Activated CD4-positive, alpha-beta T cell treated with anti-CD3 and anti-CD28 coated beads, Interleukin-2, amount 10 ng/mL, durations not matched to agents 7 days and 5 days (primary cell): Measurements from ENCODE around the gene ARID3A. TPM values are rescaled to one million over a fixed set of nuclear protein-coding genes. Genes with fewer than 3 reads are reported as not detected.
A peak's percentile ranks its signal among the peaks of the same experiment; 100 is the strongest.

Experiments
- CTCF ChIA-PET: fragments of 350-600 bp; sonication (Branson Sonifier 250); formaldehyde crosslinking; loops from one replicate; lab custom pipeline; 2021; ENCODE audit warnings: antibody characterized with exemption; lab: Charles Lee
- POLR2A ChIA-PET: fragments of 350-600 bp; sonication (Branson Sonifier 250); formaldehyde crosslinking; loops from one replicate; lab custom pipeline; 2021; ENCODE audit warnings: antibody characterized with exemption; lab: Charles Lee
- DNase-seq: peaks from one replicate; pipeline ENCODE4 v3.0.0-alpha.2; 2020
- H3K27ac Mint-ChIP-seq: one replicate; pipeline ENCODE4 v1.8.0; 2021; ENCODE audit warnings: mild to moderate bottlenecking, moderate library complexity, mixed read lengths
- H3K27me3 Mint-ChIP-seq: one replicate; pipeline ENCODE4 v1.8.0; 2021; ENCODE audit warnings: mixed read lengths
- H3K36me3 Mint-ChIP-seq: one replicate; pipeline ENCODE4 v1.8.0; 2021; ENCODE audit warnings: low read depth, mixed read lengths
- H3K4me1 Mint-ChIP-seq: one replicate; pipeline ENCODE4 v1.8.0; 2021; ENCODE audit warnings: mixed read lengths
- H3K4me3 Mint-ChIP-seq: one replicate; pipeline ENCODE4 v1.8.0; 2021; ENCODE audit warnings: mild to moderate bottlenecking, moderate library complexity, mixed read lengths
- H3K9me3 Mint-ChIP-seq: one replicate; pipeline ENCODE4 v1.8.0; 2021; ENCODE audit warnings: mixed read lengths
- total RNA-seq, 2 experiments: library from RNA; stranded (reverse); gene quantifications; one replicate each; pipeline ENCODE4 v1.2.3, GENCODE V29; 2021

The ARID3A gene
- total RNA-seq, 2 experiments from 2014 or later: 25.8 to 28.4 TPM

- no peaks in the 10 kb centered on the region for H3K27me3 Mint-ChIP-seq
Measured at GRCh38 chr19:940591-941291, 14.9 kb downstream of the ARID3A start.

GRCh38 chr19:941292-942132 is 15.7 kb downstream of the ARID3A start:
- peak overlapping the region; percentile 54 for H3K27ac Mint-ChIP-seq
- no peaks in the 10 kb centered on the region for H3K27me3 Mint-ChIP-seq
- peaks cover 3% of the 10 kb centered on the region for H3K9me3 Mint-ChIP-seq
- peak overlapping the region; percentile 69 for H3K4me3 Mint-ChIP-seq
- H3K36me3 Mint-ChIP-seq: peaks cover 17% of the 10 kb centered on the region
- H3K4me1 Mint-ChIP-seq: peaks cover 35% of the 10 kb centered on the region
- ChIA-PET POLR2A (no interaction called here), CTCF (no interaction called here)
- DNase-seq: no peak

More at GRCh38 chr19:940591-941291, 14.9 kb downstream of the ARID3A start:
- Mint-ChIP-seq H3K9me3 (peaks cover 3% of the 10 kb centered on the region), H3K36me3 (peaks cover 17% of the 10 kb centered on the region), H3K4me3 (peak overlapping the region; percentile 69), H3K27ac (peak overlapping the region; percentile 76), H3K4me1 (peaks cover 35% of the 10 kb centered on the region)
- ChIA-PET CTCF (interaction anchor here (1.4 kb wide), 1 partner anchor 300 kb away, joined by 3 read pairs; no protein-coding TSS in a partner anchor), POLR2A (no interaction called here)
- peak; percentile 63 for DNase-seq

- no peak overlapping the region for H3K4me3 Mint-ChIP-seq
- peaks cover 3% of the 10 kb centered on the region for H3K9me3 Mint-ChIP-seq
- POLR2A ChIA-PET: no interaction called here
- no peak overlapping the region for H3K27ac Mint-ChIP-seq
- CTCF ChIA-PET: no interaction called here
- H3K27me3 Mint-ChIP-seq: no peaks in the 10 kb centered on the region
- peaks cover 30% of the 10 kb centered on the region for H3K4me1 Mint-ChIP-seq
- peaks cover 14% of the 10 kb centered on the region for H3K36me3 Mint-ChIP-seq
- no peak for DNase-seq
Measured at GRCh38 chr19:942133-942645, 16.4 kb downstream of the ARID3A start.

- H3K36me3 Mint-ChIP-seq: peaks cover 8% of the 10 kb centered on the region
- H3K4me1 Mint-ChIP-seq: peaks cover 19% of the 10 kb centered on the region
- ChIA-PET CTCF (no interaction called here), POLR2A (no interaction called here)
- no peak for DNase-seq
- no peaks in the 10 kb centered on the region for H3K9me3 Mint-ChIP-seq
- H3K27me3 Mint-ChIP-seq: no peaks in the 10 kb centered on the region
- no peak overlapping the region for H3K27ac Mint-ChIP-seq
- H3K4me3 Mint-ChIP-seq: no peak overlapping the region
Measured at GRCh38 chr19:943551-944170, 17.8 kb downstream of the ARID3A start.

- DNase-seq: no peak
- Mint-ChIP-seq H3K4me3 (no peak overlapping the region), H3K36me3 (peaks cover 8% of the 10 kb centered on the region), H3K27me3 (no peaks in the 10 kb centered on the region), H3K27ac (no peak overlapping the region), H3K4me1 (peaks cover 19% of the 10 kb centered on the region), H3K9me3 (no peaks in the 10 kb centered on the region)
- CTCF ChIA-PET: interaction anchor here (1.3 kb wide), 1 partner anchor 11 kb away, joined by 3 read pairs; no protein-coding TSS in a partner anchor
- POLR2A ChIA-PET: no interaction called here
Measured at GRCh38 chr19:944171-944567, 18.3 kb downstream of the ARID3A start.

GRCh38 chr19:944663-945241 is 18.9 kb downstream of the ARID3A start:
- Mint-ChIP-seq H3K4me1 (peaks cover 14% of the 10 kb centered on the region), H3K27me3 (no peaks in the 10 kb centered on the region), H3K4me3 (no peak overlapping the region), H3K9me3 (no peaks in the 10 kb centered on the region), H3K27ac (no peak overlapping the region), H3K36me3 (peaks cover 3% of the 10 kb centered on the region)
- CTCF ChIA-PET: interaction anchor here (1.3 kb wide), 1 partner anchor 11 kb away, joined by 3 read pairs; no protein-coding TSS in a partner anchor
- POLR2A ChIA-PET: no interaction called here
- DNase-seq: no peak

- H3K4me3 Mint-ChIP-seq: no peak overlapping the region
- no peak overlapping the region for H3K27ac Mint-ChIP-seq
- H3K9me3 Mint-ChIP-seq: no peaks in the 10 kb centered on the region
- POLR2A ChIA-PET: no interaction called here
- peaks cover 3% of the 10 kb centered on the region for H3K36me3 Mint-ChIP-seq
- H3K27me3 Mint-ChIP-seq: no peaks in the 10 kb centered on the region
- CTCF ChIA-PET: interaction anchor here (1.3 kb wide), 1 partner anchor 12 kb away, joined by 3 read pairs; no protein-coding TSS in a partner anchor
- no peak for DNase-seq
- H3K4me1 Mint-ChIP-seq: peaks cover 10% of the 10 kb centered on the region
Measured at GRCh38 chr19:945401-946252, 19.8 kb downstream of the ARID3A start.

GRCh38 chr19:947090-947706 is 21.4 kb downstream of the ARID3A start:
- Mint-ChIP-seq H3K9me3 (no peaks in the 10 kb centered on the region), H3K4me1 (peaks cover 7% of the 10 kb centered on the region), H3K27ac (no peak overlapping the region), H3K4me3 (no peak overlapping the region), H3K27me3 (no peaks in the 10 kb centered on the region), H3K36me3 (no peaks in the 10 kb centered on the region)
- ChIA-PET POLR2A (no interaction called here), CTCF (interaction anchor here (1.3 kb wide), 1 partner anchor 37 kb away, joined by 3 read pairs; the partner anchor contains the start of gene WDR18)
- no peak for DNase-seq

- no peaks in the 10 kb centered on the region for H3K27me3 Mint-ChIP-seq
- CTCF ChIA-PET: interaction anchor here (1.3 kb wide), 1 partner anchor 36 kb away, joined by 3 read pairs; the partner anchor contains the start of gene WDR18
- no peak overlapping the region for H3K27ac Mint-ChIP-seq
- no peak overlapping the region for H3K4me3 Mint-ChIP-seq
- no peaks in the 10 kb centered on the region for H3K9me3 Mint-ChIP-seq
- H3K4me1 Mint-ChIP-seq: peaks cover 10% of the 10 kb centered on the region
- no peaks in the 10 kb centered on the region for H3K36me3 Mint-ChIP-seq
- no peak for DNase-seq
- POLR2A ChIA-PET: no interaction called here
Measured at GRCh38 chr19:947707-948539, 22.1 kb downstream of the ARID3A start.

- ChIA-PET POLR2A (no interaction called here), CTCF (no interaction called here)
- no peak for DNase-seq
- no peaks in the 10 kb centered on the region for H3K27me3 Mint-ChIP-seq
- H3K36me3 Mint-ChIP-seq: no peaks in the 10 kb centered on the region
- no peak overlapping the region for H3K4me3 Mint-ChIP-seq
- H3K9me3 Mint-ChIP-seq: no peaks in the 10 kb centered on the region
- H3K27ac Mint-ChIP-seq: no peak overlapping the region
- peaks cover 18% of the 10 kb centered on the region for H3K4me1 Mint-ChIP-seq
Measured at GRCh38 chr19:948842-949496, 23.1 kb downstream of the ARID3A start.
